CD4-positive, alpha-beta T cell treated with Interleukin-6 at 100 ng/mL for 8 hours (primary cell): Measurements from ENCODE around the gene U2AF1L4.
"Not testable (repeated sequence)": the region's sequence is repeated elsewhere in the genome, so short reads cannot be mapped to it uniquely, and the experiment has no call there.

Experiments used
- DNase-seq: peaks from one replicate; pipeline ENCODE4 v3.0.0-alpha.2; 2020; ENCODE audit warnings: mixed read lengths, low spot score

Gene U2AF1L4

GRCh38 chr19:35780717-35781116 lies 35.5 kb upstream of the U2AF1L4 start:
- DNase-seq, result no peak

- DNase-seq, result no peak
Measured at GRCh38 chr19:35780058-35780457, 34.8 kb upstream of the U2AF1L4 start.

- no peak for DNase-seq
Measured at GRCh38 chr19:35779033-35779432, 33.8 kb upstream of the U2AF1L4 start.

GRCh38 chr19:35777961-35778360 lies 32.7 kb upstream of the U2AF1L4 start:
- DNase-seq, result no peak

GRCh38 chr19:35777086-35777841 lies 32.0 kb upstream of the U2AF1L4 start:
- no peak for DNase-seq

- no peak for DNase-seq
Measured at GRCh38 chr19:35776102-35776788, 31.0 kb upstream of the U2AF1L4 start.

- peak; percentile 97 for DNase-seq
Measured at GRCh38 chr19:35775298-35776101, 30.3 kb upstream of the U2AF1L4 start, which contains the start of gene ARHGAP33. ARHGAP33 (plus strand) TSS chr19:35775564; CDS start chr19:35775659, 95 bp downstream.

GRCh38 chr19:35775046-35775297 lies 29.8 kb upstream of the U2AF1L4 start:
- no peak for DNase-seq

- DNase-seq, result no peak
Measured at GRCh38 chr19:35774274-35775045, 29.2 kb upstream of the U2AF1L4 start.

- DNase-seq, result no peak
Measured at GRCh38 chr19:35773020-35773806, 28.0 kb upstream of the U2AF1L4 start.

GRCh38 chr19:35772362-35772761 lies 27.1 kb upstream of the U2AF1L4 start:
- not testable (repeated sequence) for DNase-seq

- DNase-seq, result no peak
Measured at GRCh38 chr19:35768082-35768421, 22.8 kb upstream of the U2AF1L4 start.

- DNase-seq, result no peak
Measured at GRCh38 chr19:35767288-35768081, 22.3 kb upstream of the U2AF1L4 start.

GRCh38 chr19:35766571-35767104 lies 21.4 kb upstream of the U2AF1L4 start:
- DNase-seq, result no peak

- DNase-seq, result no peak
Measured at GRCh38 chr19:35764432-35765315, 19.5 kb upstream of the U2AF1L4 start.

- no peak for DNase-seq
Measured at GRCh38 chr19:35760711-35761349, 15.6 kb upstream of the U2AF1L4 start.

GRCh38 chr19:35759697-35760096 lies 14.5 kb upstream of the U2AF1L4 start:
- DNase-seq, result no peak

GRCh38 chr19:35757749-35758608 lies 12.8 kb upstream of the U2AF1L4 start, which contains the start of gene PROSER3:
PROSER3 (plus strand) TSS chr19:35758176; CDS start chr19:35758216, 40 bp downstream.
- DNase-seq, result peak; percentile 99
